ENCODE measurements around the gene TUFT1.
A peak's percentile ranks its signal among the peaks of the same experiment; 100 is the strongest.
"Not testable (repeated sequence)": the region's sequence is repeated elsewhere in the genome, so short reads cannot be mapped to it uniquely, and the experiment has no call there.

Gene TUFT1

GRCh38 chr1:151596166-151596953, 56.3 kb downstream of the TUFT1 start:
- H3K27ac ChIP-seq: peak overlapping the region; percentile 55
- TF ChIP-seq ZFX (IDR thresholded peaks at IDR 0.05): no peak
- TF ChIP-seq CTCF (conservative IDR thresholded peaks at IDR 0.05): no peak

GRCh38 chr1:151602550-151602949, 62.4 kb downstream of the TUFT1 start:
- not testable (repeated sequence) for H3K27ac ChIP-seq

- no peak overlapping the region for H3K27ac ChIP-seq
- TF ChIP-seq ZFX (IDR thresholded peaks at IDR 0.05) (no peak), CTCF (conservative IDR thresholded peaks at IDR 0.05) (no peak)
Measured at GRCh38 chr1:151604291-151604690, 64.2 kb downstream of the TUFT1 start.

- TF ChIP-seq ZFX (IDR thresholded peaks at IDR 0.05) (no peak), CTCF (conservative IDR thresholded peaks at IDR 0.05) (no peak)
- no peak overlapping the region for H3K27ac ChIP-seq
Measured at GRCh38 chr1:151606384-151606783, 66.3 kb downstream of the TUFT1 start.

GRCh38 chr1:151606857-151607256, 66.7 kb downstream of the TUFT1 start:
- no peak overlapping the region for H3K27ac ChIP-seq

GRCh38 chr1:151610142-151610541, 70.0 kb downstream of the TUFT1 start:
- TF ChIP-seq ZFX (IDR thresholded peaks at IDR 0.05): no peak
- no peak for TF ChIP-seq CTCF (conservative IDR thresholded peaks at IDR 0.05)
- no peak overlapping the region for H3K27ac ChIP-seq

More at GRCh38 chr1:151606857-151607256, 66.7 kb downstream of the TUFT1 start:
- TF ChIP-seq ZFX (IDR thresholded peaks at IDR 0.05) (no peak), CTCF (conservative IDR thresholded peaks at IDR 0.05) (no peak)

GRCh38 chr1:151611288-151611790, 71.2 kb downstream of the TUFT1 start:
- peak overlapping the region; percentile 92; the same call in 1 of the 2 replicates for H3K27ac ChIP-seq
- no peak for TF ChIP-seq ZFX (IDR thresholded peaks at IDR 0.05)
- no peak for TF ChIP-seq CTCF (conservative IDR thresholded peaks at IDR 0.05)
